ENCODE data around the gene CACFD1.

The CACFD1 gene

DNA sequence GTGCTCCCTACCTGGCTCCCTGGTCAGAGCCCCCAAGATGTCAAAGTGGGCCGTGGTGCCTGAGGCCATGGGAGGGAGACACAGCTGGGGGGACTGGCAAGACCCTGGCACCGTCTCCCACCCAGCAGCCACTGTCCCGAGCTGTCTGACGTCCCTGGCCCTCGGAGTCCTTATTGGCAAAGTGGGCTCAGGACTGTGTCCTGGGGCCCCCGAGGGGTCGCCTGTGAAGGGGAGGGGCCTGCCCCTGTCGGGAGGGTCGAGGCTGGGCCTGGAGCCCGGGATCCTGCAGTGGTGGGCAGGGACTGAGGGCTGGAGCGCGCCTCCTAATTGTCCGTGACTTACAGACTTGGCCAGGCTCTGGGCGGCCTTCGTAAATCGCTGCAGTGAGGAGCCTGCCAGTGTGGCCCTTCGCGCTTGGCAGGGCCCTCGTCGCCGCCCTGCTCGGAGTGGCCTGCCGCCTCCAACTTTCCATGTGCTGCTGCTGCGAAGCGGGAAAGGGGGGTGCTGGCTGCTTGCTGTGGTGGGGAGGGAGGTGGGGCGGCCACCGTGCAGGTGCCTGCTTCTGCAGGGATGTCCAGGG is 51.2 kb downstream of the CACFD1 start:
- no peak for TF ChIP-seq CTCF (IDR thresholded peaks at IDR 0.05)

DNA sequence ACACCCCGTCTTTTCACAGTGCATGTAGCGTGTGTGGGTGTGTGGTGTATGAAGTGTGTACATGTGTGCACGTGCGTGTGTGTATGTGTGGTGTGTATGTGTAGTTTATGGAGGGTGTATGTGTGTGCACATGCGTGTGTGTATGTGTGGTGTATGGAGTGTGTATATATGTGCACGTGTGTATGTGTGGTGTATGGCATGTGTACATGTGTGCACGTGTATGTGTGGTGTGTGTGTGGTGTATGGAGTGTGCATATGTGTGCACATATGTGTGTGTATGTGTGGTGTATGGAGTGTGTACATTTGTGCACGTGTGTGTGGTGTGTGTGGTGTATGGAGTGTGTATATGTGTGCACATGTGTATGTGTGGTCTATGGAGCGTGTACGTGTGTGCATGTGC is 51.8 kb downstream of the CACFD1 start:
- TF ChIP-seq CTCF (IDR thresholded peaks at IDR 0.05) = no peak

DNA sequence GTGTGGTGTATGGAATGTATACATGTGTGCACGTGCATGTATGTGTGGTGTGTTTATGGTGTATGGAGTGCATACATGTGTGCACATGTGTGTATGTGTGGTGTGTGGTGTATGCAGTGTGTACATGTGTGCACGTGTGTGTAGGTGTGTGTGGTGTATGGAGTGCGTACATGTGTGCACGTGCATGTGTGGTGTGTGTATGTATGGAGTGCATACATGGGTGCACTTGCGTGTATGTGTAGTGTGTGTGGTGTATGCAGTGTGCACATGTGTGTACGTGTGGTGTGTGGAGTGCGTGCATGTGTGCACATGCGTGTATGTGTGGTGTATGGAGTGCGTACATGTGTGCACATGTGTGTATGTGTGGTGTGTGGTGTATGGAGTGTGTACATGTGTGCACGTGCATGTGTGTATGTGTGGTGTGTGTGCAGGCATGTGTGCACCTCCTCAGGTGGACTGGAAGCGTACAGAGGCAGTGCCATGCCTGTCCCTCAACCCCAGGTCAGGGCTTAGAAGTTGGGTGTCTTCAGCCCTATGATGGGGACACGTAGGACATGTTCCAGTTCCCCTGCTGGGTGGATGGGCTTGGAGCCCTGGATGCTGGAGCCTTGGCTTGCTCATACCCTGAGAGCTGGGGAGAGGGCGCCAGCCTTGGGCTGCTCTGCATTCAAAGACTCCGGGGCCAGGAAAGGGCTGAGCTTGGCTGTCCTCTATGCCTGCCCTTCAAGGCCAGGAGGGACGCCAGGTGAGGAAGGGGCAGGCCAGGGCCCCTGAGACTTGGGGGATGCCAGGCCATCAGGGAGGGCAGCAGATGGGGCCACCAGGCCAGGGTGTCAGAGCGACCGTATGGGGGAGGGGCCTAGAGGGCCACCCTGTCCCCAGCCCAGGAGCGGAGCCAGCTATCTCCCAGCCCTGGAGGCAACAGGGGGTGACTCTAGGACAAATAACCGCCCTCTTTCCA is 52.8 kb downstream of the CACFD1 start:
- no peak for TF ChIP-seq CTCF (IDR thresholded peaks at IDR 0.05)

- TF ChIP-seq CTCF (IDR thresholded peaks at IDR 0.05) = no peak
Observed at GRCh38 chr9:133513214-133514100, 53.7 kb downstream of the CACFD1 start.

DNA sequence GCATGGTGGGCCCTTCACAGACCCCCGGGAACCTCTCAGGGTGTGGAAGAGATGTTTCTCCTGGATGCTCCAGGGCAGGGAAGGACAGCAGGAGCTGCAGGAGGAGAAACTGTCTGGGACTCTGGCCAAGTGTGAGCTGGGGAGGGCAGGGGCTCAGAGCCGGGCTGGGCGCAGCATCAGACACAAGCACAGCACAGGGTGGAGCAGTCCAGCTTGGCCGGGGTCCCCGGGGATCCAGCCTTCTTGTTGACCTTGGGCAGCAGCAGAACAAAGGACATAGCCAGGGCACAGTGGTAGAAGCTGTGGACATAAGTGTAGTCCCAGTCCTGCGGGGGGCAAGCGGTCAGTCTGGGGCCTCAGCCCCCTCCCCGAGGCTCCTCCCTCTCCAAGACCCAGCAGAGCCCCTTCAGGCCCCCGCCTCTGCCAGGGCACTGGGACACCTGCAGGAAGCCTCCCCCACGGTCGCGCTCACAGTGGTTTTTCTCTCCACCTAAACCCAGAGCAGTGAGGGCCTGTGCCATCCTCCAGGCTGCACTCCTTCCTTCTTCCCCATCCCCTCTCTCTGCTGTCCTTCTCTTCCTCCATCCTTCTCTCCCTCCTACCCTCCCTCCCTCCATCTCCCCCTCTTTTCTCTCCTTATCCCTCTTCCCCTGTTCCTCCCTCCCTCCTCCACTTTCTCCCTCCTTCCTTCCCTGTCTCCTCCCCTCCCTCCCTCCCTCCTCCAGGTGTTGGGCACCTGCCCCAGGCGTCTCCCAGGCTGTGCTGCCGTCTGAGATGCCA is 54.9 kb downstream of the CACFD1 start:
- TF ChIP-seq CTCF (IDR thresholded peaks at IDR 0.05) = no peak

- no peak for TF ChIP-seq CTCF (IDR thresholded peaks at IDR 0.05)
Observed at GRCh38 chr9:133515240-133515610, 55.4 kb downstream of the CACFD1 start.
